Gastrocnemius medialis (tissue), 4 donors: ENCODE measurements around the gene TMEM43. TPM values are rescaled to one million over a fixed set of nuclear protein-coding genes. Genes with fewer than 3 reads are reported as not detected.

Source experiments
- ATAC-seq, 2 donors: fragments of 150-250 bp; one replicate each; pipeline ENCODE4 v1.9.1; 2016
- DNase-seq, 2 donors: peaks; one replicate each; pipeline ENCODE4 v3.0.0-alpha.2; 2019
- H3K27ac ChIP-seq, 4 donors: fragments of 200-600 bp; sonication (generic); 1 replicate in 1 of 4; 2 replicates in 3 of 4; pipeline ENCODE4 v1.5.1; 2016 to 2018; ENCODE audit warnings: mild to moderate bottlenecking in 2 of 4, moderate library complexity in 1 of 4
- H3K27me3 ChIP-seq, 3 donors: fragments of 200-600 bp; sonication (generic) in 2 of 3; 1 replicate in 1 of 3; 2 replicates in 2 of 3; pipeline versions ENCODE4 v1.5.1 to v1.6.0; 2016 to 2019; ENCODE audit warnings: mild to moderate bottlenecking in 1 of 3, moderate library complexity in 1 of 3
- H3K36me3 ChIP-seq, 2 donors: fragments of 200-600 bp; sonication (generic) in 1 of 2; one replicate each; pipeline ENCODE4 v1.5.1; 2017 to 2018
- H3K4me1 ChIP-seq, 2 donors: fragments of 200-600 bp; sonication (generic) in 1 of 2; one replicate each; pipeline ENCODE4 v1.5.1; 2016 to 2017; ENCODE audit warnings: mild to moderate bottlenecking in 2 of 2
- H3K4me3 ChIP-seq, 4 donors: fragments of 200-600 bp; sonication (generic) in 3 of 4; 1 replicate in 1 of 4; 2 replicates in 3 of 4; pipeline ENCODE4 v1.5.1; 2016 to 2019; ENCODE audit warnings: mild to moderate bottlenecking in 2 of 4
- H3K9me3 ChIP-seq, 3 donors: fragments of 200-600 bp; sonication (generic) in 2 of 3; 1 replicate in 1 of 3; 2 replicates in 2 of 3; pipeline ENCODE4 v1.5.1; 2016 to 2019
- CTCF ChIP-seq, 5 experiments: fragments of 450-650 bp in 3 of 5; fragments of 200-600 bp in 2 of 5; sonication (generic) in 2 of 5; IDR thresholded peaks in 4 of 5; conservative IDR thresholded peaks in 1 of 5; 1 replicate in 4 of 5; 2 replicates in 1 of 5; pipeline ENCODE4 v1.5.1; 2016 to 2019; ENCODE audit warnings: antibody characterized with exemption in 5 of 5, mild to moderate bottlenecking in 3 of 5, moderate library complexity in 3 of 5
- POLR2A ChIP-seq, 2 donors: fragments of 450-650 bp; IDR thresholded peaks; one replicate each; pipeline ENCODE4 v1.6.1; 2017; ENCODE audit warnings: antibody characterized with exemption in 2 of 2, mild to moderate bottlenecking in 2 of 2, moderate library complexity in 2 of 2
- in situ Hi-C, 4 donors: fragments of 200-750 bp; cut with MboI; loops; one replicate each; pipeline versions ENCODE4 v1.15.0 to v1.8.0; 2017; ENCODE audit warnings: low sequenced_read_pairs in 4 of 4
- intact Hi-C: fragments of 100-400 bp; cut with DNase I; formaldehyde crosslinking; loops from one replicate; pipeline ENCODE4 v1.15.1; 2023; ENCODE audit warnings: low total_unique reads
- total RNA-seq, 4 donors: library from RNA; depleted of rRNA; stranded (reverse); fragments of >200 nt; gene quantifications; one replicate each; pipeline versions ENCODE4 v1.1.0 to v1.2.3, GENCODE V29; 2016

The TMEM43 gene
- total RNA-seq, 4 donors from 2014 or later = 68.2 to 128 (median 78.6) TPM

- H3K4me1 ChIP-seq = peaks cover 28 to 30% of the 10 kb centered on the region in 2 donors
- intact Hi-C loops = loop anchor here (10.0 kb wide), 3 partner anchors 162 to 638 kb away; partner anchors contain the start of genes CCDC174 and HDAC11
- in situ Hi-C loops = loop anchor here in 1 of 4 donors (10.0 to 25.0 kb wide), 2 partner anchors 228 to 635 kb away; partner anchors contain the start of gene HDAC11
These were observed 2.6 kb upstream of the TMEM43 start for GRCh38 chr3:14122301-14122700.

GRCh38 chr3:14123308-14124222 lies 1.3 kb upstream of the TMEM43 start:
- no peaks in the 10 kb centered on the region for H3K9me3 ChIP-seq
- intact Hi-C loops (loop anchor here (2.0 to 10.0 kb wide), 4 partner anchors 161 to 639 kb away; partner anchors contain the start of genes CCDC174 and HDAC11), in situ Hi-C loops (loop anchor here in 1 of 4 donors (10.0 to 25.0 kb wide), 2 partner anchors 229 to 636 kb away; partner anchors contain the start of gene HDAC11)
- H3K36me3 ChIP-seq = peaks cover 0 to 13% of the 10 kb centered on the region in 2 donors
- H3K27me3 ChIP-seq = no peaks in the 10 kb centered on the region
- peak overlapping the region; percentile 68 to 91 (median 72) for H3K4me3 ChIP-seq
- no peak for TF ChIP-seq POLR2A (IDR thresholded peaks at IDR 0.05)
- no peak for TF ChIP-seq CTCF (IDR thresholded peaks at IDR 0.05 in 4 of 5, conservative IDR thresholded peaks at IDR 0.05 in 1 of 5)
- peak overlapping the region; percentile 92 to 98 (median 94) for H3K27ac ChIP-seq
- ATAC-seq (no peak), DNase-seq (peak in 1 of 2 donors; percentile 17)
- H3K4me1 ChIP-seq = peaks cover 33 to 41% of the 10 kb centered on the region in 2 donors

More at GRCh38 chr3:14122301-14122700, 2.6 kb upstream of the TMEM43 start:
- Histone ChIP-seq H3K36me3 (peaks cover 0 to 13% of the 10 kb centered on the region in 2 donors), H3K9me3 (no peaks in the 10 kb centered on the region), H3K27ac (peak overlapping the region in 2 of 4 donors; percentile 19 to 98), H3K27me3 (no peaks in the 10 kb centered on the region), H3K4me3 (no peak overlapping the region)
- DNase-seq (no peak), ATAC-seq (no peak)
- TF ChIP-seq POLR2A (IDR thresholded peaks at IDR 0.05) = no peak
- TF ChIP-seq CTCF (IDR thresholded peaks at IDR 0.05 in 4 of 5, conservative IDR thresholded peaks at IDR 0.05 in 1 of 5) = no peak

GRCh38 chr3:14124223-14124614 lies 633 bp upstream of the TMEM43 start:
- Histone ChIP-seq H3K27ac (peak overlapping the region; percentile 92 to 98 (median 94)), H3K4me1 (peaks cover 33 to 41% of the 10 kb centered on the region in 2 donors), H3K36me3 (peaks cover 0 to 14% of the 10 kb centered on the region in 2 donors), H3K9me3 (no peaks in the 10 kb centered on the region), H3K4me3 (peak overlapping the region; percentile 68 to 91 (median 72)), H3K27me3 (no peaks in the 10 kb centered on the region)
- TF ChIP-seq POLR2A (IDR thresholded peaks at IDR 0.05) (no peak), CTCF (IDR thresholded peaks at IDR 0.05 in 4 of 5, conservative IDR thresholded peaks at IDR 0.05 in 1 of 5) (no peak)
- intact Hi-C loops (loop anchor here (2.0 to 10.0 kb wide), 4 partner anchors 161 to 639 kb away; partner anchors contain the start of genes CCDC174 and HDAC11), in situ Hi-C loops (loop anchor here in 1 of 4 donors (10.0 to 25.0 kb wide), 2 partner anchors 229 to 637 kb away; partner anchors contain the start of gene HDAC11)
- ATAC-seq (peak; percentile 20 to 30), DNase-seq (peak; percentile 65 to 67)

GRCh38 chr3:14125193-14126016 lies 553 bp downstream of the TMEM43 start:
- in situ Hi-C loops (loop anchor here in 2 of 4 donors (10.0 to 25.0 kb wide), 2 partner anchors 231 to 937 kb away; partner anchors contain the start of gene MRPS25 (in 1 of the 2)), intact Hi-C loops (loop anchor here (1.0 to 10.0 kb wide), 6 partner anchors 53 to 822 kb away; partner anchors contain the start of genes CCDC174, HDAC11, LSM3 and NR2C2)
- no peak for DNase-seq
- Histone ChIP-seq H3K27ac (peak overlapping the region; percentile 92 to 98 (median 94)), H3K4me3 (peak overlapping the region; percentile 68 to 91 (median 72)), H3K9me3 (no peaks in the 10 kb centered on the region), H3K36me3 (peaks cover 0 to 19% of the 10 kb centered on the region in 2 donors), H3K4me1 (peaks cover 33 to 41% of the 10 kb centered on the region in 2 donors), H3K27me3 (no peaks in the 10 kb centered on the region)
- peak; percentile 16 to 17 for ATAC-seq
- TF ChIP-seq CTCF (IDR thresholded peaks at IDR 0.05 in 4 of 5, conservative IDR thresholded peaks at IDR 0.05 in 1 of 5) (peak in 1 of 5 experiments; percentile 14), POLR2A (IDR thresholded peaks at IDR 0.05) (peak; percentile 71 to 77)
